ENCODE results near the gene EME1.

Gene EME1

GRCh38 chr17:50420419-50421112, 47.5 kb downstream of the EME1 start:
- TF ChIP-seq, protein P1, sequence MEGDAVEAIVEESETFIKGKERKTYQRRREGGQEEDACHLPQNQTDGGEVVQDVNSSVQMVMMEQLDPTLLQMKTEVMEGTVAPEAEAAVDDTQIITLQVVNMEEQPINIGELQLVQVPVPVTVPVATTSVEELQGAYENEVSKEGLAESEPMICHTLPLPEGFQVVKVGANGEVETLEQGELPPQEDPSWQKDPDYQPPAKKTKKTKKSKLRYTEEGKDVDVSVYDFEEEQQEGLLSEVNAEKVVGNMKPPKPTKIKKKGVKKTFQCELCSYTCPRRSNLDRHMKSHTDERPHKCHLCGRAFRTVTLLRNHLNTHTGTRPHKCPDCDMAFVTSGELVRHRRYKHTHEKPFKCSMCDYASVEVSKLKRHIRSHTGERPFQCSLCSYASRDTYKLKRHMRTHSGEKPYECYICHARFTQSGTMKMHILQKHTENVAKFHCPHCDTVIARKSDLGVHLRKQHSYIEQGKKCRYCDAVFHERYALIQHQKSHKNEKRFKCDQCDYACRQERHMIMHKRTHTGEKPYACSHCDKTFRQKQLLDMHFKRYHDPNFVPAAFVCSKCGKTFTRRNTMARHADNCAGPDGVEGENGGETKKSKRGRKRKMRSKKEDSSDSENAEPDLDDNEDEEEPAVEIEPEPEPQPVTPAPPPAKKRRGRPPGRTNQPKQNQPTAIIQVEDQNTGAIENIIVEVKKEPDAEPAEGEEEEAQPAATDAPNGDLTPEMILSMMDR (IDR thresholded peaks at IDR 0.05; ENCODE audit: low read depth, low read length): no peak
- no peak for DNase-seq (ENCODE audit: extremely low read depth, low read depth)

GRCh38 chr17:50421308-50422051, 48.5 kb downstream of the EME1 start:
- no peak for DNase-seq (ENCODE audit: extremely low read depth, low read depth)
- TF ChIP-seq, protein P1 (IDR thresholded peaks at IDR 0.05; ENCODE audit: low read depth, low read length): no peak

GRCh38 chr17:50422738-50423137, 49.7 kb downstream of the EME1 start:
- TF ChIP-seq, protein P1 (IDR thresholded peaks at IDR 0.05; ENCODE audit: low read depth, low read length): no peak
- DNase-seq (ENCODE audit: extremely low read depth, low read depth): no peak

DNA sequence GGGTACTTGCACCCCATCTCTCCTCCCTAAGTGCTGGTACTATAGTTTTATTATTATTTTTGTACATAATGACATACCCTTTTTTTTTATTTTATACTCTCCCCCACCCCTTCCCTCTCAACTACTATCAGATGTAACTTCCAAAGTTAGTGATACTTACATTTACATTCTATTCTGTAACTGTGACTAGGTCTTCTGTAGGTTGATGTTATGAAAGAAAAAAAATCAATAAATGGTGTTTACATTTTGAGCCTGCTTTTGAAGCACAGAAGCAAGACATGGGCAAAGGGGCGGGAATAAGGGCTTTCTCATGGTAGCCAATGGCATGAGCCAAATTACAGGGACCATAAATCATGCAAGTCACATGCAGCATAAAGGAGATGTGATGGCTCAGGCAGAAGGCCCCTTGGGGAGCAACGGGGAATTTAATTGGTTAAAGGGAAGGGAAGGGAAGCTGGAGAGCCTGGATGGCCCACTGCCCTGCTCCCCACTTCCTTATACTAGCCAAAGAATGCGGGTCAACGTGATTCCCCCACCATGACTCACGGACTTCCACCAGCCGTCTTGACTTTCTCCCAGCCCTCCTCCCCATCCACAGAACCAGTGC, 50.6 kb downstream of the EME1 start:
- DNase-seq (ENCODE audit: extremely low read depth, low read depth): no peak
- TF ChIP-seq, protein P1 (IDR thresholded peaks at IDR 0.05; ENCODE audit: low read depth, low read length): no peak

DNA sequence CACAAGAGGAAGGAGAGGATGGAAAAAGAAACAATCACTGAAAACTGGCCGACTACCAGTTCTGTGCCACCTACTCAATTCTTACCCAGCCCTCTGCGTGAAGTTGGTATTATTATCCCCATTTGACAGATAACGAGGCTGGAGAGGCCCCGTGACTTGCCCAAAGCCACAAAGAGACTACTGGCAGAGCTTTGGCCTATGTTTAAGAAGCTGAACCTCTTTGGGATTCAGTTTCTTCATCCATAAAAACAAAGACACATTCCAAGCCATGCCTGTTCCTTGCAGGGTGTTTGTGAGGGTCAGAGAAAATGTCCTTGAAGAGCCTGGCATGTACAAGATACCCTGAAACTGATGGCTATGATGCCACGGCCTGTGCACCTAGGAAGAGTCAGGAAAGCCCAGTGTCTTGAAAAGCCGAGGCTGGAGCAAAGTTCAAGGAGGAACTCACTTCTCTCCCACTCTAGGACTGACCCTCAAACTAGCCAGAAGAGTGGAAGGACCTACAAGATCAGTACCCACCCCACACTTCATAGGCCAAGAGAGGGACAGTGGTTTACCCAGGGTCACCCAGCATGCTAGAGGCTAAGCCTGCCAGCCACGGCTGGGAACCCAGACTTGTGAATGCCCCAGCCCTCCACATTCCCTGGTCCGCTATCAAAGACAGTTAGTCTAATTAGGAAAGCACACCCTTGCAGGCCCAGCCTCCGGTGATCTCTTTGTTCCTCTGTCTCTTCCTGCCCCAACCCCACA, 51.4 kb downstream of the EME1 start:
- TF ChIP-seq, protein P1 (IDR thresholded peaks at IDR 0.05; ENCODE audit: low read depth, low read length): no peak
- DNase-seq (ENCODE audit: extremely low read depth, low read depth): no peak

GRCh38 chr17:50424996-50425681, 52.1 kb downstream of the EME1 start:
- TF ChIP-seq, protein P1 (IDR thresholded peaks at IDR 0.05; ENCODE audit: low read depth, low read length): no peak
- DNase-seq (ENCODE audit: extremely low read depth, low read depth): no peak

All from AG09319 (cell line).